Fibroblast of skin of right biceps (primary cell): ENCODE results near the gene SSH2.

Experiments
- DNase-seq: peaks from one replicate; pipeline ENCODE4 v3.0.0-alpha.2; 2013

The SSH2 gene

DNA sequence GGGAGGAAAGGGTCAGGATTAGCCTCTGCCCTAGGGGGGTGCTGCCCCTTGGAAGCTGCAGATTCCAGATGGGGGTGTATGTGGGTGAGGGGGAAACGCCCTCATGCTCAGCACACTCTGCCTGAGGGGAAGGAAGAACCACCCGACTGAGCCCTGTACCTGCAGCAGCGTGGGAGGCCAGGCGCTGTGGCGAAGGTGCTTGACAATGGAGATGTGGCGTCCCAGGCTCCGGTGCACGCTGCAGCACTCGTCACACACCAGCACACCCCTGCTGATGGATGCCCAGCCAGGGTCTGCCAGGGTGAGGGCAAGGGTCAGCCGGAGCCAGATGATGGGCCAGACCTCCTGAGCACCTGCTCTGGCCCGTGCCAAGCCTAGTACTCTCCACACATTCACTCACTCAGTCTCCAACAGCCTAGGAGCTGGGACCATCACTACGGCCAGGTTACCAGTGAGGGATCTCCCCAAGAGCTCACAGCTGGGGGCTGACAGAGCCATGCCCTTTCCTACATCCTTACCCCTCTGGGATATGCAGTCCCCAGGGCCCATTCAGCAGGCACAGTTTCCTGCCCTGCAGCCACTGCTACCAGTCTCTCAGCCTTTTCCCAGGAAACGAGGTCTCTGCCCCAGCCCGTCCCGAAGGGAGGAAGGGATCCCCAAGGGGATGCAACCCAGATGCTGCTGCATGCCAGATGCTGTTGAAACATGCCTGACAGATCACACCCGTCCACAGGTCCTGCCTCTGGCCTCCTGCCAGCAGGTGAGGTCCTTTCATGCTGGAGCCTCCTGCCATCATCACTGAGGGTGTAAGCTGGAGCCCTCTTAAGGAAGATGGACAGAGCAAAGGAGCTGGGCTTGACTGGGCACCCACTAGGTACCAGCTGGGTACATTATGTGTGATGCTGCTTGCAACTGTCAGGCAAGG lies 346.4 kb downstream of the SSH2 start:
- DNase-seq = no peak

DNA sequence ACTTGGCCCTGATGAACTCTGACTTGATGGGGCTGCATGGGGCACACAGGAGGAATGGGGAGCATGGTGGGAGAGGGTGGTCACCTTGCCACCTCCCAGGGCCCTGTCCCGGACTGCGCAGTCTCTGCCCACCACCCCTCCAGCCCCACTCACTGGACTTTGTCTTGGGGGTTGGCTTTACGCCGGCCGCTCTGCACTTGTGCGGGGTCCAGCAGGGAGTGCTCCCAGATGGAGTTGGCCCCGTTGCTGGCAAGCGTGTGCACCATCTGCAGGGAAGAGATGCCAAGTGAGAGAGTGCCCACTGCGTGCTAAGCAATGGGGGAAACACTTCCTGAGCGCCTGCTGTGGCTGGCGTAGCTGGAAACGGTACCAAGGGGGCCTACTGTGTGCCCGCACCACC lies 347.3 kb downstream of the SSH2 start:
- DNase-seq = no peak

DNA sequence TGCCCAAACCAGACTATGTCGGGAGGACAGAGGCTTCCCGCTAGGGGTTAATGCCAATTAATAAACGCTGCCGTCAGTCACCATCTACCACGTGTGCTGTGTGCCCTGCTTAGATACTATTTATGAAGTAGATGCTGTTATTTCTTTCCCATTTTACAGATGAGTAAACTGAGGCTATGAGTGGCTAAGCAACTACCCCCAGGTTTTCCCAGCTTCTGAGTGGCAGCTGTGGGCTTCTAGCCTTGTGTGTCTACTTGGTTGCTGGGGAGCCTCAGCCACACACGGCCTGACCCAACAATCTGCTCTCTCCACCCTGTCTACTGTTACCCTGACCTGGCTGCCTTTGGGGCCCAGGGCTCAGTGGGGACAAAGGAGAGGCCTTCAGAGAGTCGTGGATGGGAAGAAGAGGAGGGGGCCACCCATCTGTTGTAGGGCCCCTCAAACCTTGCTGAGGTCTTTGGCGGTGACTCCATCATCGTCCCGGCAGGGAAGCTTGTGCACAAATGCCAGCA lies 347.7 kb downstream of the SSH2 start:
- DNase-seq = no peak

DNA sequence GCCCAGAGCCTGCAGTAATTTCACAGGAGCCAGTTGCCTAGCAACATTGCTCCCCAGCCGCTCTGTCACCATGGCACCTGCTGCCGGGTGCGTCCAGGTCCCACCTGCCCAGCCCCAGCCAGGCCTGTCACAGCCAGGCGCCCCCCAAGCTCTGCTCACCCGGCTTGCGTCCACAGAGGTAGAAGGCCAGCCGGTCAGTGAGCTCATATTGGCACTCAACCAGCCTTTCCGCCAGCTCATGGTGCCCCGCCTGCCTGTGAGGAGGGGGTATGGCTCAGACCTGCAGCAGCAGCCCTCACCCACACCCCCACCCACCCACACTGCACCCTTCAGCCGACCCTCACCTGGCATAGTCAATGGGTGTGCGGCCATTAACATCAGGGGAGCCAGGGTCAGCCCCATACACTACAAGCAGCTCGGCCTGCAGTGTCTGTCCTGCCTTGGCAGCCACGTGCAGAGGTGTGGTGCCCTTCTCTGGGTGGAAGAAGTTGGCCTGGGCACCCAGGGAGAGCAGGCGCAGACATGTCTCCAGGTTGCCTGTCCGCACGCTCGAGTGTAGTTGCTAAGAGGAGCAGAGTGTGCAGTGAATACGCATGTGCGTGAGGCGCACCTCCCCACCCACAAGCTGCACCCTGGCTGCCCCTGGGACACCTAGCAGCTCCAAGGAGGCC lies 348.3 kb downstream of the SSH2 start:
- DNase-seq = no peak

DNA sequence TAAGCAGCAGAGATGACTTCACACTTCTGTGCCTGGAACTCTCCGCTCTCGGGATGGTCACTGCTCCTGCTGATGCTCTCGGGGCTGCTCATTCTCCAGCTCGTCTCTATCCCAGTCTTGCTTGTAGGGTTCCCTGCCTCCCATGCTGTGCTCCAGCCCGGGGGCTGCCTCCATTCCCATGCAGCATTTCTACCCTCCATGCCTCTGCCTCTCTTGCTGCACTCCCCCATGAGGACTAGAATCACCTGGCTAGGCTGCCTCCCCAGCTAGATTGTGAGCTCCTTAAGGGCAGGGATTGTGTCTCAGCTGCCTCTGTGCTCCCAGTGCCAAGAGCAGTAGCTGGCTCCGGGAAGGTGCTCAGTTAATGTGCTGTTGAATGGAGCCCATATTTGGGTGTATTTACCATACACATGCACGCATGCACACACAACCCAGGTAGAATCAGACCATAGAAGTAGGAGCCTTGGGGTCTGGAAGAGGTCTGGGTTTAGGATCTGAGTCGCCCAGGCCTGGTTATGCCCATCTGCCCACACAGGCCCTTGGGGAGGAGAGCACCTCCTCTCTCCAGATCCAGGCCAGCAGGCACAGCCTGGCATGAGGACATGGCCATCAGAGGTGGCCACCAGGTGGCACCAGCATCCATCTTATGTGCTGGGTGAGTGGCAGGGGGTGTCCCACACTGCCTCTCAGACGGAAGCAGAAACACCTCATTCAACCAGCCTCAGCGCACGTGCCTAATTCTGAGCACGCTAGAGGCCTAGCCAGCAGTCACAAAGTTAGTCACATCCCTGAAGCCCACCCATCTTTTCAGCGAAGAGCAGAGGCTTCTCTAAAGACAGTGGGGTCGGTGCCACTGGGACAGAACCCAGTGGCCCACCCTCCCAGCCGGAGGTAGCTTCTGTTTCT lies 349.9 kb downstream of the SSH2 start:
- peak; percentile 81 for DNase-seq

DNA sequence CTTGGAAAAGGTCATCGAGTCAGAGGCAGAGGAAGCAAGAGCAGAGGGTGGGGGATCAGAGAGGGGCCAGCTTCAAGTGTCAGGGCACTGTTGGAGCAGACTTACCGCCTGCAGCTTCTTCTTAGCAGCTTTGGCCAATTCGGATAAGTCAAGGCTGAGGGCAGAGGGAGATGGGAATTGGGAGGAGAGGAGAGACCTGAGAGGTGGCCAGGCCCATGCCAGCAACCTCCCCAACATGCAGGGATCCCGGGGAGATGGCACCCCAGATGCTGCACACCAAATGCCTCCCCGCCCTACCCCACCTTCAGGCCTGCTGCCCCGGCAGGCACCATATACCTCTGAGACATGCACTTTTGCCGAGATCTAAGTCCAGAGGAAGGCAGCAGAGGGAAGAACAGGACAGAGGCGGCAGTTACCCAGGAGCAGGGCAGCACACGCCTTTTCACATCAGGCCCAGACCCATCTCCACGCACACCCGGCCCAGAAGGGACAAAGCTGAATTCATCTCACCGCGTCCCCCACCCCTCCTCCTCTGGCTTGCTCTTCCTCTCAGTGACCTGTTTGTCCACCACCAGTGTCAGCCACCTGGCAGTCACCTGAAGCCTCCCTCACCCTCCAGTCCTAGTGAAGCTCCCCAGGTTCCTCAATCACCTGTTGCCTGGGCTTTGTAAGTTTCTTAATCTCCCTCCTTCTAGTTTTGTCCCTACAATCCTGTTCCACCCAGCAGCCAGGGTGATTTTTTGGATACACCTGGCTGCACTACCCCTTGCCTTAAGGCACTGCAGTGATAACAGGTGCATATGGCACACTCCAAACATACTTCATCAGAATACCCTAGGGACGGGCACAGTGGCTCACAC lies 351.2 kb downstream of the SSH2 start:
- no peak for DNase-seq

DNA sequence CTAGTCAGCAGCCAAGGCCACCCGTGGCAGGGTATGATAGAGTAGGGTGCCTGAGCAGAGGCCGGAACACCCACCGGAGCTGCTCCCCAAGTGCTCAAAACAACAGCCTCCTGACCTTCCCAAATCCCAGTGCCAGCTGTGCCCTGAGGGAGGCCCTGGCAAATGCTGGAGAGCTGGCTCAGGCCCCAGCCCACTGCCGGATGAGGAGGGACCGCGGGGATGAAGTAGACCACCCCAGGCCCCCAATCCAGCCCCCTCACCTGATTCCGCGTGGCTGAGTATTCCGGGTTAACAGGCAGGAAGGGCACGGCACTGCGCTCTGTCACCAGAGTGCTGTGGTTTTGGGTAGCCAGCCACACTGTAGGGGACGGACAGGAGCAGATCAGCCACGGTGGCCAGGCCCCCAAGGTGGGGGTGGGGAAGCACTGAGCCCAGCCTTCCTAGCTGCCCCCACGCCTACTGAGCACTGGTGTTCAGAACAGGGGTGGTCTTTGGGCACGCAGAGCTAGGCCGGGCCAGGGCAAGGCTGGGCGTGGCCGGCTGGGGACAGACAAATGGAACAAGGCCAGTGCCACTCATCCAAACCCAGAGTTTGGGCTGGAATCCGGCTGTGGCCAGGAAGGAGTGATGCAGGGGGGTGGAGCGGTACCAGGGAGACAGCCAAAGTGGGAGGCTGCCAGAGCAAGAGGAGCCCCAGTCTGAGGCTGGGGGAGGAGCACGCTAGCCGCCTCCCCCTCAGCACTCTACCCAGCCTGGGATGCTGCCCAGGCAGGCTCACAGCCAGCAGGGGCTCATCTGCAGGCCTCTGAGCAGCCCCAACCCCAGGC lies 352.4 kb downstream of the SSH2 start:
- DNase-seq = no peak

DNA sequence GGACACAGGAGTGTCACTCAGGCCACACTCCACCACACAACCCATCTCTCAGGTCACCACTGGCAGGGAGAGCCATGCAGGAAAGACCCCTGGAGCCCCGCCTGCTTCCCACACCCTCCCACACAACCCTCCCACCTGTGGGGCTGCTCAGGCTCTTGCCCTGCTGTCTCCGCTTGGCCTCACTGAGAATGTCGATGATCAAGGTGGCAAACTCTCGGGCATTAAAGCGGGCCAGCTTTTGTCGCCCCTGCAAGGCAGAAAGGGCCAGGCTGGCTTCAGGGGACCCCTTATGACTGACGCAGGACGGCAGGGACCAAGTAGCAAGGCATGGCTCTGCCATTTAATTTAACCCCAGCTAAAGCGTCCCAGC lies 353.0 kb downstream of the SSH2 start:
- DNase-seq = no peak

DNA sequence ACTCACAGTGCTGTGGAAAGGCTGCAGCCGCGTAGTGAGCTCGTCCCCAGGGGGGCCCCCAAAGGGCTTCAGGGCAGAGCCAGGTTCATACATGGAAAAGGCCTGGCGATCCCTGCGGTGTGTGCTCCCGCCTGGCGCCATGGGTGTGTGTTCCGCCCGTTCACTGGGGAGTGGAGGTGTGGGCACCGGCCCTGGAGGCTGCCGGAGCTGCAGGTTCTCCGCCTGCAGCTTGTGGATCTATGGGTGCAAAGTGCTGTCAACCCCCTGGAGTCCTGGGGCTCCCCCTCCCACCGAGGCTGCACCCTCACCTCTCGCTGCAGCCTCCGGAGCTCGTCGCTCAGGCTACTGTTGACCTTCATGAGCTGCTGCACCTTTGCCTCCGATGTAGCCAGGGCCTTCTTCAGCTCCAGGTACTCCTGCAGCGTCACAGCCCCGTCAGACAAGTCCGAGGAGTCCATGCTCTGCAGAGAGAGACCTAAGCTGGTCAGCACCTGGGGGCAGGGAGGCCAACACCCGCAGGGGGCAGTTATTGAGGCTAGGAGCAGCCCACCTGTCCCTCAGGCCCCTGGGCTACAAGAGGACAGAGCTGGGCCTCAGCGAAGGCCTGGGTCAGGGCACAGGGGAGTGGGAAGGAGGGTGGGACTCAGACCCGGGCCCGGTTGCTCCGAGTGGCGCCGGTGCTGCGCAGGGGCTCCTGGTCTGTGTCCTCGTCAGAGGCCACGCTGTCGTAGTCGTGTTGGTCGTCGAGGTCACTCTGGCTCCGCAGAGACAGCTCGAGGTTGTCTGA lies 353.6 kb downstream of the SSH2 start:
- DNase-seq = no peak
